ENCODE measurements around the gene KCNAB1. TPM values are rescaled to one million over a fixed set of nuclear protein-coding genes. Genes with fewer than 3 reads are reported as not detected.

The KCNAB1 gene
- total RNA-seq, 1 donor from 2014 or later = 2.1 TPM

GRCh38 chr3:156359368-156359767, 239.0 kb downstream of the KCNAB1 start:
- H3K4me1 Mint-ChIP-seq (ENCODE audit: low read depth) = no peaks in the 10 kb centered on the region
- no peak for DNase-seq (ENCODE audit: low spot score, unreplicated experiment)

GRCh38 chr3:156360083-156360482, 239.7 kb downstream of the KCNAB1 start:
- Mint-ChIP-seq H3K9me3 (ENCODE audit: low read depth) (no peaks in the 10 kb centered on the region), H3K4me3 (ENCODE audit: low read depth) (no peak overlapping the region), H3K36me3 (ENCODE audit: insufficient read depth) (no peaks in the 10 kb centered on the region), H3K27me3 (peaks cover 7% of the 10 kb centered on the region), H3K4me1 (ENCODE audit: low read depth) (no peaks in the 10 kb centered on the region), H3K27ac (no peak overlapping the region)
- no peak for TF ChIP-seq CTCF (IDR thresholded peaks at IDR 0.05; ENCODE audit: unreplicated experiment)
- no peak for DNase-seq (ENCODE audit: low spot score, unreplicated experiment)

More at GRCh38 chr3:156359368-156359767, 239.0 kb downstream of the KCNAB1 start:
- Mint-ChIP-seq H3K27me3 (peaks cover 7% of the 10 kb centered on the region), H3K27ac (no peak overlapping the region), H3K4me3 (ENCODE audit: low read depth) (no peak overlapping the region), H3K9me3 (ENCODE audit: low read depth) (no peaks in the 10 kb centered on the region), H3K36me3 (ENCODE audit: insufficient read depth) (no peaks in the 10 kb centered on the region)
- TF ChIP-seq CTCF (IDR thresholded peaks at IDR 0.05; ENCODE audit: unreplicated experiment) = no peak

- no peak for DNase-seq (ENCODE audit: low spot score, unreplicated experiment)
- Mint-ChIP-seq H3K27ac (peak overlapping the region; percentile 31), H3K4me3 (ENCODE audit: low read depth) (no peak overlapping the region), H3K36me3 (ENCODE audit: insufficient read depth) (no peaks in the 10 kb centered on the region), H3K27me3 (peaks cover 7% of the 10 kb centered on the region), H3K9me3 (ENCODE audit: low read depth) (no peaks in the 10 kb centered on the region), H3K4me1 (ENCODE audit: low read depth) (peaks cover 1% of the 10 kb centered on the region)
- TF ChIP-seq CTCF (IDR thresholded peaks at IDR 0.05; ENCODE audit: unreplicated experiment) = no peak
Measured at GRCh38 chr3:156360963-156361362, 240.6 kb downstream of the KCNAB1 start.

- TF ChIP-seq CTCF (IDR thresholded peaks at IDR 0.05; ENCODE audit: unreplicated experiment) = no peak
- no peak for DNase-seq (ENCODE audit: low spot score, unreplicated experiment)
- Mint-ChIP-seq H3K4me3 (ENCODE audit: low read depth) (no peak overlapping the region), H3K27me3 (peaks cover 4% of the 10 kb centered on the region), H3K27ac (no peak overlapping the region), H3K36me3 (ENCODE audit: insufficient read depth) (no peaks in the 10 kb centered on the region), H3K9me3 (ENCODE audit: low read depth) (no peaks in the 10 kb centered on the region), H3K4me1 (ENCODE audit: low read depth) (peaks cover 6% of the 10 kb centered on the region)
Measured at GRCh38 chr3:156366559-156366958, 246.2 kb downstream of the KCNAB1 start.

DNA sequence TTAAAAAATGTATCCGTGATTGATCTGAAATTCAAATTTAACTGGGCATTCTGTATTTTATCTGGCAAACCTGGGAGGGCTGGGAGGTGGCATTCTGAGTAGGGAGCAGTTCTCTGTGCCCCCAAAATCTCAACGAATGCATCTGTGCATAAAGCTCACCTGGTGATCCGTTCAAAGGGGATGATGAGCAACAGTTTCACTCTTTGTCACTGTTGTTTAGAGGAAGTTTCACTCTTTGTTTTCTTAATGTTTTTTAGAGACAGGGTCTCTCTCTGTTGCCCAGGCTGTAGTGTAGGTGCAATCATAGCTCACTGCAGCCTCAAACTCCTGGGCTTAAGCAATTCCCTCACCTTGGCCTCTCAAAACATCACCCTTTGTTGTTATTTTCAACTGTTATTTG, 247.8 kb downstream of the KCNAB1 start:
- Mint-ChIP-seq H3K27me3 (peaks cover 4% of the 10 kb centered on the region), H3K9me3 (ENCODE audit: low read depth) (no peaks in the 10 kb centered on the region), H3K27ac (no peak overlapping the region), H3K4me1 (ENCODE audit: low read depth) (peaks cover 6% of the 10 kb centered on the region), H3K36me3 (ENCODE audit: insufficient read depth) (no peaks in the 10 kb centered on the region), H3K4me3 (ENCODE audit: low read depth) (no peak overlapping the region)
- no peak for TF ChIP-seq CTCF (IDR thresholded peaks at IDR 0.05; ENCODE audit: unreplicated experiment)
- no peak for DNase-seq (ENCODE audit: low spot score, unreplicated experiment)

Measured in progenitor cell of endocrine pancreas (in vitro differentiated cells).